GM21619 (cell line): ENCODE results near the gene ZFYVE16.
"Not testable (repeated sequence)": the region's sequence is repeated elsewhere in the genome, so short reads cannot be mapped to it uniquely, and the experiment has no call there.

Experiments used
- ATAC-seq: cut with Tn5 transposase; IDR thresholded peaks from one replicate; pipeline ENCODE4 v1.9.1; 2021; ENCODE audit not compliant: unreplicated experiment

The ZFYVE16 gene

GRCh38 chr5:80409367-80409966, 1.6 kb downstream of the ZFYVE16 start:
- ATAC-seq: no peak

- ATAC-seq: no peak
Measured at GRCh38 chr5:80411589-80412219, 3.8 kb downstream of the ZFYVE16 start.

- ATAC-seq: no peak
Measured at GRCh38 chr5:80414113-80414512, 6.2 kb downstream of the ZFYVE16 start.

GRCh38 chr5:80417973-80418372, 10.1 kb downstream of the ZFYVE16 start:
- no peak for ATAC-seq

- ATAC-seq: not testable (repeated sequence)
Measured at GRCh38 chr5:80424365-80424764, 16.5 kb downstream of the ZFYVE16 start.

- no peak for ATAC-seq
Measured at GRCh38 chr5:80435476-80435875, 27.6 kb downstream of the ZFYVE16 start.

GRCh38 chr5:80437326-80437725, 29.5 kb downstream of the ZFYVE16 start:
- no peak for ATAC-seq

GRCh38 chr5:80438739-80439138, 30.9 kb downstream of the ZFYVE16 start:
- ATAC-seq: no peak

- ATAC-seq: no peak
Measured at GRCh38 chr5:80439213-80439612, 31.3 kb downstream of the ZFYVE16 start.

GRCh38 chr5:80442742-80443141, 34.9 kb downstream of the ZFYVE16 start:
- no peak for ATAC-seq

- no peak for ATAC-seq
Measured at GRCh38 chr5:80453366-80453765, 45.5 kb downstream of the ZFYVE16 start.

- ATAC-seq: no peak
Measured at GRCh38 chr5:80463269-80463668, 55.4 kb downstream of the ZFYVE16 start.

- no peak for ATAC-seq
Measured at GRCh38 chr5:80466669-80467485, 59.0 kb downstream of the ZFYVE16 start.

- no peak for ATAC-seq
Measured at GRCh38 chr5:80468131-80468530, 60.3 kb downstream of the ZFYVE16 start.

GRCh38 chr5:80470631-80471030, 62.8 kb downstream of the ZFYVE16 start:
- ATAC-seq: not testable (repeated sequence)

GRCh38 chr5:80474929-80475328, 67.1 kb downstream of the ZFYVE16 start:
- ATAC-seq: no peak

GRCh38 chr5:80479713-80480112, 71.8 kb downstream of the ZFYVE16 start:
- ATAC-seq: no peak

GRCh38 chr5:80480354-80480753, 72.5 kb downstream of the ZFYVE16 start:
- ATAC-seq: no peak

GRCh38 chr5:80481019-80481893, 73.4 kb downstream of the ZFYVE16 start:
- ATAC-seq: peak; percentile 66

- ATAC-seq: no peak
Measured at GRCh38 chr5:80482578-80482977, 74.7 kb downstream of the ZFYVE16 start.

- ATAC-seq: no peak
Measured at GRCh38 chr5:80483636-80484232, 75.9 kb downstream of the ZFYVE16 start.
